NCI-H2171 treated with DMSO at 0.1 percent for 48 hours (cell line): Measurements from ENCODE around the gene ABCC3.

Experiments
- DNase-seq: peaks from one replicate; lab custom pipeline; 2025; lab: John Stamatoyannopoulos, UW

Gene ABCC3

DNA sequence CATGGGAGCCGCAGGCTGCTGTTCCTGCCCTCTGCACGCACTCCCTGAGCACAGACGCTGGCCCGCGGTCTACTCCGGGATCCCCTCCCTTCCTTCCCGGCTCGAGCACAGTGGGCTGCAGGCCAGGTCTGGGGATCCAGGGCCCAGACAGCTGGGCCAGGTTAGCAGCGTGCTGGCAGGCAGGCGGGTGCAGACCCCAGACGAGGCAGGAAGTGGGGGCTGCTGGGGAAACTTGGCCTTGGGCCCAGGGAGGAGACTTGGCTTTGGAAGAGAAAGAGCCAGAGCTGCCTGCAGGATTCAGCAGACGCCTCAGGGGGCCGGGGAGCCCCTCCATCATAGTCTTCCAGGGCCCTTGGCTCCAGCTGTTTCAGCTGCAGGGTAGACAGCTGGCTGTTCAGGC is 30.2 kb upstream of the ABCC3 start:
- DNase-seq = peak; percentile 95

GRCh38 chr17:50605429-50605828 is 29.3 kb upstream of the ABCC3 start:
- DNase-seq = no peak

GRCh38 chr17:50607522-50608175 is 27.0 kb upstream of the ABCC3 start:
- no peak for DNase-seq

- DNase-seq = peak; percentile 89
Measured at GRCh38 chr17:50608700-50609379, 25.8 kb upstream of the ABCC3 start.

DNA sequence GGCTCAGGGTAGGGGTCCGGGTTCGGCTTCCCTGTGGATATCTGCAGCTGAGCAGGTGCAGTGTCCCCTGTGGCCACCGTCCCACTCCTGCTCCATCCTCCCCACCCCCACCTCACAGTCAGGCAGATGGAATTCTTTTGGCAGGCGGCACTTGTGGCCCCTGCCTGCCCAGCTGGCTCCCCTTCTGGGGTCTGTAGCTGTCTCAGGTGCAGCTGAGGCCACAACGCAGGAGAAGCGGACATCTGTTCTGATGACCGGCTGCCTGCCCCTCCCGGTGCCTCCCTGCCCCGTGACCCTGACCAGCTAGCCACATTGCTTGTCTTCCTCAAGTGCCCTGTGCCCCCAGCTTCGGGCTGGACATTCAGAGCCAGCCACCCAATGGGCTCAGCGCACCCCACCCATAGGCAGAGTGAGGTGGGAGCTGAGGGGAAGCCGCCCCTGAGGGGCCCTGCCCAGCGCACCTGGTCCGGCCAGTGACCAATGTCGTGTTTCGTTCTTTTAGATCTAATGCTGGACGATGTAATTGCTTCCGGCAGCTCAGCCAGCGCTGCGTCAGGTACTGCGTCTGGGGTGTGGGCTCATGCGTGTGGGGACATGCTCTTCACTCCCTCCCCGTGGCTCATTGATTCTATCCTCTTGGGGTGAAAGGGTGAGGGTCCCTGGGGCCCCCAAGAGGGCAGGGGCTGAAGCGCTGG is 25.2 kb upstream of the ABCC3 start:
- peak; percentile 73 for DNase-seq

DNA sequence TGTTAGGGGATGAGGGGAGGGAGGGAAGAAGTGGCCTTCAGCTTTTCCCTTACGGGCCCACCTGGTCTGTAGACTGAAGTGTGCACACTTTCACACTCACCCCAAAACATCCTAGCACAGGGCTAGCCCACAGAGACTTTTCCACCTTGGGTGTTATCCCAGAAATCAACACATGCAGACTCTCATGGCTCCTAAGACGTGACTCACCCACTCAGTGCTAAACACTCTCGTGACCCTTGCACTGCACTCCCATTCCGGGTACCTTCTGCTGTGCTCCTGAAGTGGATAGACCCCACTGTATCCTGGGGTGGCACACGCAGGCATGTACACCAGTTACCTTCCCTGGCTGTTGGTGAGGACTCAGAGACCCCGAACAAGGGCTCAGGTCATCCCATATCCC is 23.0 kb upstream of the ABCC3 start:
- no peak for DNase-seq

DNA sequence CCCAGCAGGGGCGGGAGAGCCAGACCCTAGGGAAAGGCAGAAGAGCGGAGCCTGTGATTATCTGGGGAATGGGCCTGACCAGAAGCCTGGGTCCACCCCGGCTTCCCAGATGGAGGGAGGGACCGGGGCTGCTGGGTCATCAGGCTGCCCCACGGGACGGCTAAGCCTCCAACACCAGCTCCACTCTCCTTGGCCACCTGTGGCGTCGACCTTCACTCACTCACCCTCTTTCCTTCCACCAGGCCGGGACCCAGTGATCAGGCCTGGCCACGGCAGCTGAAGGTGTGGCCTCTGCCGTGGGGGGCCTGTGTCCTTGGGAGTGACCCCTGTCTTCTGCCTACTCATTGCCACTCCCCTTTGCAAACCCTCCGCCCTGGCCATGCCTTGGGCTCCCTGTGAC is 22.4 kb upstream of the ABCC3 start:
- DNase-seq = no peak

GRCh38 chr17:50613007-50613992 is 21.4 kb upstream of the ABCC3 start:
- DNase-seq = no peak

DNA sequence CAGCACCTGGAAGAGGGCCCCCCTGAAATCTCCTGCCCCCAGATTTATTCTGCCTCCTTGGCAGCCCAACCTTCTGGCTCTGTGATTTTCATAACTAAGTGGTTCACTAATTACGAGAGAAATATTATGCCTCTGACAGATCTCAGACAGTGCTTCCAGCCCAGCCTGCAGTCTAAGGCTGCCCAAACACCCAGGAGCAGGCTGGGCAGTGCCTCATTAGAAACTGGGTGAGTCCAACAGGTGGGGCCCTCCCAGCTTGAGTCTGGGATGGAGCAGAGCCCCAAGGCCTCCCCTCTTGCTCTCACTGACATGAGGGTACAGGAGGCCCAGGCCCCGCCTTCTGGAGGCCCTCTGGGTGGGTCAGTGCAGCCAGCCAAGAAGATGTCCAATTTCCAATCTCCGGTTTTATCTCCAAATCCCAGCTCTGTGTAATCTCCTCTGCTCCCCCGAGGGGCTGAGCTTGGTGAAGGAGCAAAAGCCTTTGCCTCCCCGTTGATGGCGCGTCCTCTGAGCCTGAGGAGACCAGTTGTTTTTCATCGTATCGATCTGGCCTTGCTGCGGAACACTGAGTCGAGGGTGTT is 20.1 kb upstream of the ABCC3 start:
- no peak for DNase-seq

- no peak for DNase-seq
Measured at GRCh38 chr17:50615828-50616227, 18.9 kb upstream of the ABCC3 start.

GRCh38 chr17:50618300-50618699 is 16.4 kb upstream of the ABCC3 start:
- DNase-seq = no peak

DNA sequence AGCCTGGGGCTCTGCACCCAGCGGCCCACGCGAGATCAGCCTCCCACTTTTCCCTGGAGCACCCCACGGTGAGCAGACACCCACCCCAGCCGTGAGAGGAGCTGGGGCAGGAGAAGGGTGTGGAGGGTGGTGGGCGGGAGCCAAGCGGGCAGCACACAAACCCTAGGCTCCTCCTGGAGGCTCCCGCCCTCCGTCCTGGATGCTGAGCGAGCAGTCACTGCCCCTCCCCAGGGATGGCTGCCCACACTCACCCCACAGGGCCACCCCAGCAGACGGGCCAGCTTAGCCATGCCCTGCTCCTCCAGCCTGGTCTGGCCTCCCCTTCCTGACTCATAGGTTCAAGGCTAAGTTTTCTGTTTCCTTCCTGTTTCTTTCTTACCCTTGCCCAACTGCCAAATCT is 15.7 kb upstream of the ABCC3 start:
- DNase-seq = no peak

GRCh38 chr17:50619489-50619888 is 15.2 kb upstream of the ABCC3 start:
- no peak for DNase-seq

DNA sequence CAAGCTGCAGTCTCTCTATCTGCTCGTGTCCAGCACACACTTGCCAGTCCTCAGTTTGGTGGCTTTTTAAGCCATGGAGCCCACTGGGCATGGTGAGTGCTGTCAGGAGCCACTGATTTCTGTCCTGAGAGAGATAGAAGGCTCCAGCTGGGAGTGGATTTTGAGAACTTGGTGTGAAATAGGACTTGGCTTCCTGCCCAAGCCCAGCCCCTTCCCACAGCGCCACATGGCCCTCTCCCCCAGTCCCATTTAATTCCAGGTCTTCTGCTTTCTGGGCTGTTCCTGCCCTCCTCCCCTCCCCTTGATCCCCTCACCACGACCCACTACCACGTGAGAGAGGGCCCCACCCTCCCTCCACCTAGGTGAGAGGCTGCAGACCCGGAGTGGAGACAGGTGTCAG is 14.4 kb upstream of the ABCC3 start:
- no peak for DNase-seq

- DNase-seq = no peak
Measured at GRCh38 chr17:50620858-50621257, 13.8 kb upstream of the ABCC3 start.

DNA sequence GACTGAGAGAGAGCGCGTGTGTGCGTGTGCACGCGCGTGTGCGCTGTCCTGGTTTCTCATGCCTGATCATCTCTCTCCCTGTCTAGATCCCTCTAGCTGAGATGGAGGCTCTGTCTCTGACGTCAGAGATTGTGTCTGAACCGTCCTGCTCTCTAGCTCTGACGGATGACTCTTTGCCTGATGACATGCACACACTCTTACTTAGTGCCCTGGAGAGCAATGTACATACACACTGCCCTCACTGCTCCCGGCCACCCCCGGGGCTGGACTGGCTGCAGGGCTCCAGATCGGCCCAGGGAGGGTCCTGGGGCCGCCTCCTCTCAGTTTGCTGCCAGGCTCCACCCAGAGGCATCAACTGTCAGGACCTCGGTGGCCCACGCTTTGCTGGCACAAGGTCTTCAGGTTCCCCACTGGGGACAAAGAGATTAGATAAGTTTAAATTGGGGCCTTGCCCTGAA is 13.1 kb upstream of the ABCC3 start:
- no peak for DNase-seq

DNA sequence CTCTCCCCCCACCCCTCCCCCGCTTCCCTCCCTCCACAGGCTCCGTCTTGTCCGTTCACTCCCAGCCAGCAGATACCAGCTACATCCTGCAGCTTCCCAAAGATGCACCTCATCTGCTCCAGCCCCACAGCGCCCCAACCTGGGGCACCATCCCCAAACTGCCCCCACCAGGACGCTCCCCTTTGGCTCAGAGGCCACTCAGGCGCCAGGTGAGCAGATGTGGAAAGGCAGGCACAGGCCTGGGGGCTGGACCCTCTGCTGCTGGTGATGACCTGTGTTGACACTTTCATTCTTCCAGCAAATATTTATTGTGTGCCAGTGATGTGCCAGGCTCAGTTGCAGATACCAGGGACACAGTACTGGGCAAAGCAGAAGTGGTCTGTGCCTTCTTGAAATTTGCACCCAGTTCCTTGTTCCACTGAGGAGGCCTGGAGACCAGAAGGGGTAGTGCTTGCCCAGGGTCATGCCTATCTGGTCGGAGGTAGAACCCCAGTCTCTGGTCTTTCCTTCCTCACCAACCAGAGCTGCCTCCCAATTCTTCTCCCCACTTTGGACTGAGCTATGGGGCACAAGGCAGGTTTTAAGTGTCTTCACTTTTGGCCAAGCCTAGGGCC is 10.3 kb upstream of the ABCC3 start:
- DNase-seq = no peak

DNA sequence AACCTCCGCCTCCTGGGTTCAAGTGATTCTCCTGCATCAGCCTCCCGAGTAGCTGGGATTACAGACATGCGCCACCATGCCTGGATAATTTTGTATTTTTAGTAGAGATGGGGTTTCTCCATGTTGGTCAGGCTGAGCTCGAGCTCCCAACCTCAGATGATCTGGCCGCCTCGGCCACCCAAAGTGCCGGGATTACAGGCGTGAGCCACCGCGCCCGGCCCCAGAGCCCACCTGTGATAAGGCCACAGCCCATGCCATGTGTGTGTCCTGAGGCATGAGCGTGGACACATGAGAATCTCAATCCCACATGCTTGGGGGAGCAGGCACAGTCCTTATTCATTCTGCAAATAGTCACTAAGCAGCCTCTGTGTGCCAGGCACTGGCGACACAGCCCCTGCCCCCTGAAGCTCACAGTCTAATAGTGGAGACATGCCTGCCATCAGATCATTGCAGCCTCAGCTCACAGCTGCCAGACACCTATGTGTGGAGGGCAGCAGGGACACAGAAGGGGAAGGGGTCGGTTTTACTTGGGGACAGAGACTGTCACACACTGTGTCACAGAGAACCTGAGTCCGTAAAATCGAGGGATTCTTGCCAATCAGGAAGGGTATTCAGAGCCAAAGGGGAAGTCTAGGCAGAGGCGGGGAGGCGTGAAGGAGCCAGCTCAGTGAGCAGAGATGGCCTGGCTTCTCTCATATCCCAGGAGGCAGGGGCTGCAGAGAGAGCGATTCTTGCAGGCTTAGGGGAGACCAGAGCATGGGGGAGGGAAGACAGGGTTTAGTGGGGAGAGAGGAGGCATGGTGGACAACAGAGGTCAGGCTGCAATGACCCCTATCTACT is 9.4 kb upstream of the ABCC3 start:
- DNase-seq = no peak

DNA sequence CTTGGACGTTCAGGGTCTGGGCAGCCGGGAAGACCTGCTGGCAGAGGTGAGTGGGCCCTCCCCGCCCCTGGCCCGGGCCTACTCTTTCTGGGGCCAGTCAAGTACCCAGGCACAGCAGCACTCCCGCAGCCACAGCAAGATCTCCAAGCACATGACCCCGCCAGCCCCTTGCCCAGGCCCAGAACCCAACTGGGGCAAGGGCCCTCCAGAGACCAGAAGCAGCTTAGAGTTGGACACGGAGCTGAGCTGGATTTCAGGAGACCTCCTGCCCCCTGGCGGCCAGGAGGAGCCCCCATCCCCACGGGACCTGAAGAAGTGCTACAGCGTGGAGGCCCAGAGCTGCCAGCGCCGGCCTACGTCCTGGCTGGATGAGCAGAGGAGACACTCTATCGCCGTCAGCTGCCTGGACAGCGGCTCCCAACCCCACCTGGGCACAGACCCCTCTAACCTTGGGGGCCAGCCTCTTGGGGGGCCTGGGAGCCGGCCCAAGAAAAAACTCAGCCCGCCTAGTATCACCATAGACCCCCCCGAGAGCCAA is 8.6 kb upstream of the ABCC3 start:
- DNase-seq = peak; percentile 56
